ENCODE measurements around the gene UGGT2.
"Not testable (repeated sequence)": the region's sequence is repeated elsewhere in the genome, so short reads cannot be mapped to it uniquely, and the experiment has no call there.

The UGGT2 gene

DNA sequence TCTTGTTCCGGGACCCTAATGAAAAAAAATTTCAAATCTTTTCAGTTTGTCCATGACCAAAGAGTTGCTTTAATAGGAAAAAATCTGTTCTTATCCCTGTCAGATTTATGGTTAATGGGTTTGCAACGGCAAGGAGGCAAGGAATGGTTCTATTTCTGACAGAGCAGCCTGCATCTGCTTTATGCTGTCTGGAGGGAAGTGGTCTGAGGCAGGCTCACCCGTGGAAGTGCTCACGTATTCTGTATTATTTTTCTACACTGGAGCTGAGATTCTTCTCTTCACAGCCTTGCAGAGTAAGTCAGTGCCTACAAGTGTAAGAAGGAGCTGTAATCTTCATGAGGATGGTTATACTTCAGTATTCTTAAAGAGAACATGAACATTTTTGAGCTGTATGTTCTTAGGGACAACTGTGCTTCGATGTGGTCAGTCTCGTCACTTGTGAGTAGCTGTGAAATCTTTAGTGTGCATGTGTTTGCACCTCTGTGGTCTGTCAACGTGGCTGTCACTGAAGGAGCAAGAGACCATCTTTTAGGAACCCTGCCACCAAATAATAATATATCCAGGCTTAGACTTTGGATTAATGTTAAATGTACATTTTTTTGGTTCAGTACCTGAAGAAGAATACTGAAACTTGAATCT is 262.0 kb downstream of the UGGT2 start:
- no peak for DNase-seq (ENCODE audit: low read depth)

DNA sequence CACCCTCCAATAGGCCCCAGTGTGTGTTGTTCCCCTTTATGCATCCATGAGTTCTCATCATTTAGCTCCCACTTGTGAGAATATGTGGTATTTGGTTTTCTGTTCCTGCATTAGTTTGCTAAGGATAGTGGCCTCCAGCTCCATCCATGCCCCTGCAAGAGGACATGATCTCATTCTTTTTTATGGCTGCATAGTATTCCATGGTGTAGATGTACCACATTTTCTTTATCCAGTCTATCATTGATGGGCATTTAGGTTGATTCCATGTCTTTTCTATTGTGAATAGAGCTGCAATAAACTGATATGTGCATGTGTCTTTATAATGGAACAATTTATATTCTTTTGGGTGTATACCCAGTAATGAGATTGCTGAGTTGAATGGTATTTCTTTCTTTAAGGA is 263.9 kb downstream of the UGGT2 start:
- DNase-seq (ENCODE audit: low read depth): not testable (repeated sequence)

DNA sequence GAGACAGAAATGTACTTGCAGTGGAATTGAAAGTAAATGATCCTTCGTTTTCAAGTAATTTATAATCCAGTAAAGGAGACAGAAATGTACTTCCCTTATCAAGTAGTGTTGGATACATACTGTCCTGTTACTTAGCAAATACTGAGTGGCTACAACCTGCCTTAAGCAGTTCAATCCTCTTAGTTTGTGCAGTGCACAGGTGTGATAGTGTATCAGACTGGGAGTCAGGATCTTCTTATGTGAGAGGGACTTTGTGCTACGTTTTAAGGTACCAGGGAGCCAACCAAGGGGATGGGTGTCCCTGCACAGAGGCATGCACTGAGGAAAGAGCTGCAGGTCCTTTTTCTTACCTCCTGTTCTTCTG is 265.1 kb downstream of the UGGT2 start:
- no peak for DNase-seq (ENCODE audit: low read depth)

DNA sequence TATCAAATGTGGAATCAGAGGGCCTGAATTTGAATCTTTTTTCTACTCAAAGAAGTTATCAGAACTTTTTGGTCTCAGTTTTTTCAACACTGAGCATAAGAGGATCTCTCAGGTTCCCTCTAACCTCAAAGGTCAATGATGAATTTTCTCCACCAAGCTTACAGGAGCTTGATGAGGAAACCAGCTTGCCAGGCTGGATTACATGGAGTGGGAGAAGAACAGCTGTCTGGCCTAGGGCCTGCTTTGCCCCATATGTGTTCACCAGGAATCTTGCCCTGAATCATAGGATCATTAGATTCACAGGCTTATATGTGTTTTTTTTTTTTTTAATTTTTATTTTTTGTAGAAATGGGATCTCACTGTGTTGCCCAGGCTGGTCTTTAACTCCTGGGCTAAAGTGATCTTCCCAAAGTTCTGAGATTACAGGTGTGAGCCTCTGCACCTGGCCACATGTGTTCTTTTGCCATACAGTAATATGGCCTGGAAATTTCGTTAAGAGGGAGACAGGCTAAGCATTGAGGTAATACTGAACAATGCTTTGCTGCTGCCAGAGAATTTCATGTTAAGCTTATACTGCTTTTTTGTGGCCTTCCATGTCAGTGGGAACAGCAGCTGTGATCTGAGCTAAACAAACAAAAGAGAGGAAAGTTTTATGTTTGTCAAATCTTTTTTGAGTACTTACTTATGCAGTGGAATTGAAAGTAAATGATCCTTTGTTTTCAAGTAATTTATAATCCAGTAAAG is 265.7 kb downstream of the UGGT2 start:
- DNase-seq (ENCODE audit: low read depth): no peak

DNA sequence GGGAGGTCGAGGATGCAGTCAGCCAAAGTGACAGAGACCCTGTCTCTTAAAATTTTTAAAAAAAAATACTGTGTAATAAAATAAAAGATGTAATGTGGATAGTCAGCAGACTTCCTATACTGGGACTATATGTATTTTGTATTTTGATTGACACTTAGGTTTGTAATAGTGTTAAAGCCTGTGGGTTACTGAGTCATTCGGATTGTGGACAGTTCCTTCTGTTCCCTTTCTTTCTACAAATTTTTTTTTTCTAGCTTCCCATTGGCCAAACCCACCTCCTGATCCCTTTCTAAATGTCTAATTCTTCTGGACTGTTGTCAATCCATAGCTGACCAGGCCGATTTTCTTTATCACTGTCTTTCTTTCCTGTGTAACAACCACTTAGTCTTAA is 268.3 kb downstream of the UGGT2 start:
- DNase-seq (ENCODE audit: low read depth): no peak

DNA sequence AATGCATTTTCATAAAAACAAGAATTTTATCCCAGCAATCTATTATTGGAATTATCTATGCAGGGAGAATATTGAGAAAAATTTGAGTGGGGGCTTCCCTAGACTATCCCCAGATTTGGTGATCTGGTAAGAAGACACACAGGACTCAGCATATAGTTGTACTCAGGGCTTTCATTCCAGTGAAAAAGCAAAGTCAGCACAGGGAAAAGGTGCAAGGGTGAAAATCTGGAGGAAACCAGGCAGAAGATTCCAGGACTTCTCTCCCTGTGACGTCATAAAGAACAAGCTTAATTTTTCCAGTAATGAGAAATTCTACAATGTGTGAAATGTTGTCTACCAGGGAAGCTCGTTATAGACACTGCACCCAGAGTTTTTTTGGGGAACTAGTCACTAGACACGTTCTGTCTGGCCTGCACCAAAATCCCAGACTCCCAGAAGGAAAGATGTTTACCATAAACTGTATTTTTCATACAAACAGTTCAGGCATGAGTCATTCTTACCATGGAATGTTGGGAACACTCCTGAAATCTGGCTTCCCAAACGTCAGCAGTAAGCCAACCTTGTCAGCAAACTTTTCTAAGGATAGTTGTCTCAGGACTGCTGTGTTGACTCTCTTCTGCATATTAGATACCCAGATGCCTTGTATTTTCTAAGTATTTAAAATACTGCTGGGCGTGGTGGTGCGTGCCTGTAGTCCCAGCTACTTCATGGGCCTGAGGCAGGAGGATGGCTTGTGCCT is 268.9 kb downstream of the UGGT2 start:
- no peak for DNase-seq (ENCODE audit: low read depth)

DNA sequence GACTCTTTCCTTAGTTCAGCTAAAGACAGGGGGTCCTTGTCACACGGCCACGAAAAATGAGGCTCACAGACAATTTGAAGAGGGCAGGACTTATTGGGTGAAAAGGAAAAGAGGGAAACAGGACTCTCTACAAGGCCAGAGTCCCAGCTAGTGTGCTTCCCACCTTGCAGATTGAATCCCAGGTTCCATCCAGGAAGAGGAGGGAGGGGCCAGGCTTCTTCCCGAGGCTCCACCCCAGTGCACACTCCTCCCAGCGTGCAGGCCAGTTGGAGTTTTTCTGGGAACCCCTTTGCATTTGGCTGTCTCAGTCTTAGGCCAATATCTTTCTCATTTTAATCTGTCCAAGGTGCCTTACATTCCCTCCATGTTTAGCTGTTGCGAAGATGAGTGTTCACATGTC is 269.5 kb downstream of the UGGT2 start:
- DNase-seq (ENCODE audit: low read depth): no peak

DNA sequence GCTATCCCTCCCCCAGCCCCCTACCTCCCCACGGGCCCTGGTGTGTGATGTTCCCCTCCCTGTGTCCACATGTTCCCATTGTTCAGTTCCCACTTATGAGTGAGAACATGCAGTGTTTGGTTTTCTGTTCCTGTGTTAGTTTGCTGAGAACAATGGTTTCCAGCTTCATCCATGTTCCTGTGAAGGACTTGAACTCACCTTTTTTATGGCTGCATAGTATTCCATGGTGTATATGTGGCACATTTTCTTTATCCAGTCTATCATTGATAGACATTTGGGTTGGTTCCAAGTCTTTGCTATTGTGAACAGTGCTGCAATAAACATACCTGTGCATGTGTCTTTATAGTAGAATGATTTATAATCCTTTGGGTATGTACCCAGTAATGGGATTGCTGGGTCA is 271.3 kb downstream of the UGGT2 start:
- DNase-seq (ENCODE audit: low read depth): not testable (repeated sequence)

DNA sequence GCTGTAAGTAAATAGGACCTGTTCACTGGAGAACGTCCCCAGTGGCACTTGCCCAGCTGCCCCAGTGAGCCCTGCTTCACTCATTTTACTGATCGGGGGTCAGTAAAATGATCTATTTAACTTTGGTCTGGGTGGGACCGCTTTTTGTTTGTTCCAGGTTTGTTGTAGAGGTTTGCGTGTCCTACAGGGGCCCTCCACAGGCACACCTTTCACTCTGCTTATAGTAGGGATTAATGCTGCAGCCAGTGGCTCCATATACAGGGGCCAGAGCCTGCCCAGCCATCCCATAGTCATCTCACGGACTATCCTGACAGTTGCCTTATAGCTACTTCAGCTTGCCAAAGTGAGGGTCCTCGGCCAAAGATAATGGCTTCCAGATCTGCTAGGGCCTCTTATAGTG is 272.2 kb downstream of the UGGT2 start:
- DNase-seq (ENCODE audit: low read depth): no peak

DNA sequence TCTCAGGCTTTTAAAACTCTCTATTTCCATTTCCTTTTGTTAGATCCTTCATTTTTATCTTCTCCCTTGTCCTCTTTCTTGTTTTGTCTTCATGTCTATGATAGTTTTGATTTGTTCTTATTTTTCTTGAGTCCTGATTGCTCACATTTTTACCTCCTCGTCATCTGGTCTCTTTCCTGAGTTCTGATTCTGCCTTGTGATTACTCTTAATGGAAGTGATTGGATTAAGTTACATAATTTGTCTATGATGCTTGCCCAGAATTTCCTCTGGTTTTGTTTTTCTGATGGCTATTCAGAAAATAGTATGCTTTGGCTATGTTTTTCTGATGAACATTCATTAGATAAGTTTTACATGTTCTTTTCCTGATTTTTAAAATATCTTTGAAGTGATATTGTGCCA is 273.7 kb downstream of the UGGT2 start:
- DNase-seq (ENCODE audit: low read depth): no peak

DNA sequence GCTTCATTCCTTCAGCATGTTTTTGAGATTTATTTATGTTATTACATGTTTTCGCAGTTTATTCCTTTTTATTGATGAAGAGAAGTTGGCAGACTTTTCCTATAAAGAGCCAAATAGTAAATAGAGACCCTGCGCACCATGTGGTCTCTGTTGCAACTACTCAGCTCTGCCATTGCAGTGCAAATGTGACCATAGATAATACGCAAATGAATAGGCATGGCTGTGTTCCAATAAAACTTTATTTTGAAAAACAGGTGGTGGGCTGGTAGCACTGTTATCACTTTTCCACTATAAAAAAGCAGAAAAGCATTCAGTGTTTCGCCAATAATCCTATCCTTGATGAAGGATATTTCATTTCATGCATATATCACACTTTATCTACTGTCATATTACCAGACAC is 281.3 kb downstream of the UGGT2 start:
- no peak for DNase-seq (ENCODE audit: low read depth)

DNA sequence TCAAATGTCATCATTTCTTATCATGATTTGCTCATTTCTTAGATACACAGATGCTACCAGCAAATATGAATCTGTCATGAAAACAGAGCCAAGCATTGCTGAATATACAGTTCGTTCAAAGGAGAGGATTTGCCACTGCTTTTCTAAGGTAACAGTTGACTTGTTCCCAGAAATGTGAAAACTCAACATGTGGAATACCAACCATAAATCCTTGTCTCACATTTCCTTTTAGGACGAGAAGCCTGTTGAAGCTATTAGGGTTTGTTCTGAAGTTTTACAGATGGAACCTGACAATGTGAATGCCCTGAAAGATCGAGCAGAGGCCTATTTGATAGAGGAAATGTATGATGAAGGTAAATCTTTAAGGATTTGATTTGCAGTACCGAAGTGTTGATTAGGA is 289.6 kb downstream of the UGGT2 start:
- DNase-seq (ENCODE audit: low read depth): no peak

DNA sequence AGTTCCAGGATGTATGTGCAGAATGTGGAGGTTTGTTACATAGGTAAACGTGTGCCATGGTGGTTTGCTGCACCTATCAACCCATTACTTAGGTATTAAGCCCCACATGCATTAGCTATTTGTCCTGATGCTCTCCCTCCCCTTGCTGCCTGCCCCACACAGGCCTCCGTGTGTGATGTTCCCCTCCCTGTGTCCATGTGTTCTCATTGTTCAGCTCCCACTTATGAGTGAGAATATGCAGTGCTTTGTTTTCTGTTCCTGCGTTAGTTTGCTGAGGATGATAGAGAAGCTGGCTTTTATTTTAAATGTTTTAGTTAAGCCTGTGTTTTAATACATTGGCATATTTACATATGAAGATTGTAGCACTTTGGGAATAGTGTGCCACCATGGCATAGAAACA is 290.6 kb downstream of the UGGT2 start:
- not testable (repeated sequence) for DNase-seq (ENCODE audit: low read depth)

DNA sequence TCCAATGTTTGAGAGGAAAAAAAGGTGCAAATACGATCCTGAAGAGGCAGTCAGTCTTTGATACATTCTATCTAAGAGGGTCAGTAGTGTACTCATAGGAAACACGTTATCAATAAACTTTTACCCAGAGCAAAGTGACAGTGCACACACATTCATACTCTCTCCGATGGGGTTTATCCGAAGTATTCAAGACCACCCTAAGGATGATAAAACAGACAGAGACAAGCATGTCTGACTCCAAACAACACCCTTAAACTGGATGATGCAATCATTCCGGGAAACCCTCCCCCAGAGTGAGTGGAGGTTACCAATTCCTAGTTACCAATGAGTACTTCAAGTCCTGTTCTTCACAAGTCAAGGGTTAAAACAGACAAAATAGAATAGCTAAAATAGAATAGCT is 297.1 kb downstream of the UGGT2 start:
- DNase-seq (ENCODE audit: low read depth): no peak

DNA sequence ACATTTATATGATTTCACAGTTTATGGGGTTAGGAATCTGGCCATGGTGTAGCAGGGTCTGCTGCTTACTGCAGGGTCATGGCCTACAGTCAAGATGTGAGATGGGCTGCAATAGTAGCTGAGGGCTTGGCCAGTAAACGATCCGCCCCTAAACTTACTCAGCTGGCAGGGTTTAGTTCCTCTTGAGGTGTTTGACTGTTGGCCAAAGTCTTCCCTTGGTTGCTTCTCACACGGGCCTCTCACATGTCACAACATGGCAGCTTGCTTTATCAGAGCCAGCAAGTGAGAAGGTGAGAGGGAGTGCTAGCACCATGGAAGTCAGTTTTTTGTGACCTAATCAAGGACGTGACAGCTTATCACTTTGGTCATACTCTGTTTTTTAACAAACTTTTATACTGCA is 299.1 kb downstream of the UGGT2 start:
- DNase-seq (ENCODE audit: low read depth): no peak

DNA sequence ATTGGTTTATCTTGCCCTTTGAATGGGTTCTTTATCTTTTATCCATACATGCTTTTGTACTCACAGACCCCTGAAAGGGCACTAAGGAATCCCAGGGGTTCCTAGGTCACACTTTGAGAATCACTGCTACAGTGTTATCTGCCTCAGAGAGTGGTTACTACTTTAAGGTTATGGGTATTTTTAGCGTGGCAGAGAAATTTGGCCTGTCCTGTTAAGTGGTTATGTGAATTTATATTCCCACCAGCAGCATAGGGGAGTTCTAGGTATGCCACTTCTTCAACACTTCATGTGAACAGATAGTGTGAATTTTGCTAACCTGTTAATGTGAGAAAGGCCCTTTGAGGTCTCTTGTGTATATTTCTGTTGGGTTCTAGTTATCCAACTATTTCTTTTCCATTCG is 300.5 kb downstream of the UGGT2 start:
- no peak for DNase-seq (ENCODE audit: low read depth)
